K562 (cell line): ENCODE measurements around the gene KCNB1. TPM values are rescaled to one million over a fixed set of nuclear protein-coding genes. Genes with fewer than 3 reads are reported as not detected.

Experiments used
- ATAC-seq: fragments of 200-7000 bp; cut with Tn5 transposase; 3 replicates; pipeline ENCODE4 v1.9.1; 2020; ENCODE audit warnings: moderate library complexity
- BruUV-seq: library from RNA; stranded (reverse); fragments of 400-500 nt; replicated peaks from 2 replicates; lab custom pipeline; 2021; lab: Mats Ljungman, UMichigan
- CTCF ChIA-PET: fragments of 300-600 bp; formaldehyde crosslinking; extraction: SDS; loops from one replicate; lab custom pipeline; 2021; ENCODE audit warnings: low intra/inter-chr PET ratio; lab: Yijun Ruan, JAX
- POLR2A ChIA-PET: fragments of 300-600, 350-650 bp; sonication (Branson Sonifier 250); formaldehyde crosslinking; extraction: SDS; loops from one replicate; lab custom pipeline; 2021; ENCODE audit warnings: antibody characterized with exemption, inconsistent platforms; lab: Yijun Ruan, JAX
- DNase-seq, 4 experiments: peaks; one replicate each; pipeline versions ENCODE4 v3.0.0 to v3.0.0-alpha.2; 2011 to 2018; ENCODE audit warnings: low spot score in 3 of 4, mixed read lengths in 3 of 4; ENCODE audit errors: extremely low read depth in 1 of 4
- FAIRE-seq: peaks from 2 replicates; lab custom pipeline; 2011; peaks lifted over from hg19 to GRCh38; lab: Jason Lieb, UNC
- H2AFZ ChIP-seq: 2 replicates; pipeline ENCODE4 v1.6.0; 2011; ENCODE audit warnings: low read depth, low read length, control low read depth, inconsistent platforms
- H3K27ac ChIP-seq: fragments of 200-600 bp; 3 replicates; pipeline ENCODE4 v1.8.0; 2011; ENCODE audit warnings: low read depth, mild to moderate bottlenecking, control low read depth, inconsistent platforms, low read length, moderate library complexity, mixed read lengths; ENCODE audit errors: extremely low read depth
- H3K27me3 ChIP-seq, 2 experiments: fragments of 300-600 bp in 1 of 2; 2 replicates in 1 of 2; 3 replicates in 1 of 2; pipeline versions ENCODE4 v1.6.0 to v1.8.0; 2011; ENCODE audit warnings: inconsistent platforms in 2 of 2, low read length in 2 of 2, mild to moderate bottlenecking in 1 of 2, mixed read lengths in 1 of 2, moderate library complexity in 1 of 2; ENCODE audit not compliant: control insufficient read depth in 2 of 2, insufficient read depth in 2 of 2
- H3K36me3 ChIP-seq: fragments of 300-600 bp; 3 replicates; pipeline ENCODE4 v1.8.0; 2011; ENCODE audit warnings: mild to moderate bottlenecking, low read length, inconsistent platforms; ENCODE audit not compliant: control insufficient read depth, insufficient read depth
- H3K4me1 ChIP-seq, 2 experiments: fragments of 200-600 bp in 1 of 2; replicated peaks in 1 of 2; 2 replicates in 1 of 2; 3 replicates in 1 of 2; pipeline versions ENCODE4 v1.5.1 to v1.8.0; 2011; ENCODE audit warnings: inconsistent platforms in 2 of 2, low read length in 2 of 2, mild to moderate bottlenecking in 1 of 2, mixed read lengths in 1 of 2, moderate library complexity in 1 of 2; ENCODE audit not compliant: control insufficient read depth in 2 of 2, insufficient read depth in 2 of 2
- H3K4me2 ChIP-seq: 2 replicates; pipeline ENCODE4 v1.6.1; 2011; ENCODE audit warnings: low read length, control low read depth, inconsistent platforms, mixed read lengths; ENCODE audit not compliant: insufficient read depth
- H3K4me3 ChIP-seq: fragments of 200-600 bp; sonication (generic), shearing (Covaris generic); 2 replicates; pipeline ENCODE4 v1.5.1; 2016; ENCODE audit warnings: control low read depth, inconsistent platforms
- H3K79me2 ChIP-seq: fragments of 200-600 bp; 3 replicates; pipeline ENCODE4 v1.8.0; 2011; ENCODE audit warnings: low read length, inconsistent platforms; ENCODE audit not compliant: control insufficient read depth, insufficient read depth
- H3K9ac ChIP-seq, 2 experiments: 2 replicates each; pipeline versions ENCODE4 v1.6.0 to v1.6.1; 2011; ENCODE audit warnings: low read depth in 2 of 2, low read length in 2 of 2, control low read depth in 1 of 2, inconsistent platforms in 1 of 2, mild to moderate bottlenecking in 1 of 2, mixed read lengths in 1 of 2; ENCODE audit not compliant: insufficient read depth in 1 of 2
- H3K9me1 ChIP-seq: one replicate; pipeline ENCODE4 v1.6.0; 2011; ENCODE audit warnings: inconsistent platforms, mild to moderate bottlenecking, low read length, moderate library complexity; ENCODE audit not compliant: control insufficient read depth, insufficient read depth
- H3K9me3 ChIP-seq: replicated peaks from 2 replicates; pipeline ENCODE4 v1.5.1; 2011; ENCODE audit warnings: low read depth, low read length, inconsistent platforms; ENCODE audit not compliant: control insufficient read depth, insufficient read depth
- H4K20me1 ChIP-seq: replicated peaks from 2 replicates; pipeline ENCODE4 v1.6.1; 2011; ENCODE audit warnings: low read length, inconsistent platforms, mixed read lengths; ENCODE audit not compliant: control insufficient read depth, insufficient read depth
- CAMTA2 ChIP-seq: fragments of 250-450 bp; sonication (Bioruptor Pico); conservative IDR thresholded peaks from 2 replicates; pipeline ENCODE4 v1.5.1; 2022
- KDM5B ChIP-seq: fragments of 200-600 bp; sonication (generic); IDR thresholded peaks from 2 replicates; pipeline ENCODE4 v1.6.1; 2012; ENCODE audit warnings: low read depth, mild to moderate bottlenecking, moderate library complexity, low read length, control low read depth, inconsistent platforms; ENCODE audit not compliant: insufficient replicate concordance
- MTA2 ChIP-seq: fragments of 450-650 bp; IDR thresholded peaks from 2 replicates; pipeline ENCODE4 v1.6.1; 2016; ENCODE audit warnings: low read depth
- NCOA2 ChIP-seq, 2 experiments: fragments of 450-650 bp; IDR thresholded peaks; 2 replicates each; pipeline ENCODE4 v1.6.1; 2018; ENCODE audit warnings: mild to moderate bottlenecking in 2 of 2, moderate library complexity in 1 of 2; ENCODE audit not compliant: partially characterized antibody in 2 of 2
- NEUROD1 ChIP-seq: fragments of 150-350 bp; IDR thresholded peaks from 2 replicates; pipeline ENCODE4 v1.6.1; 2014; ENCODE audit warnings: borderline replicate concordance, low read length, low read depth; ENCODE audit not compliant: partially characterized antibody
- RBM14 ChIP-seq: fragments of 200-400 bp; formaldehyde crosslinking; IDR thresholded peaks from 2 replicates; pipeline ENCODE4 v1.6.1; 2018; ENCODE audit warnings: low read depth, mild to moderate bottlenecking, low read length, moderate library complexity, borderline replicate concordance; ENCODE audit not compliant: insufficient read depth
- TBP ChIP-seq: optimal IDR thresholded peaks from 2 replicates; pipeline ENCODE3; 2011; ENCODE audit warnings: low read depth, low read length, improper control_type of control experiment
- ZC3H8 ChIP-seq: fragments of 450-650 bp; IDR thresholded peaks from 2 replicates; pipeline ENCODE4 v1.6.1; 2017
- ZNF436 ChIP-seq: fragments of 250-450, 450-650 bp; sonication (Bioruptor Pico); formaldehyde crosslinking; IDR thresholded peaks from 2 replicates; pipeline ENCODE4 v1.7.0; 2020; ENCODE audit warnings: mild to moderate bottlenecking
- ZNF507 ChIP-seq: conservative IDR thresholded peaks from 2 replicates; pipeline ENCODE4 v1.6.1; 2017; ENCODE audit warnings: missing genetic modification characterization, missing compliant biosample characterization
- ZSCAN29 ChIP-seq: fragments of 450-650 bp; IDR thresholded peaks from 2 replicates; pipeline ENCODE4 v1.6.1; 2017
- WGBS: fragments of 100-300 bp; shearing (Covaris generic); methylation state at CpG from one replicate; pipeline ENCODE4 v1.1.6; 2016; ENCODE audit warnings: low coverage, mixed read lengths; ENCODE audit not compliant: insufficient coverage; ENCODE audit errors: missing lambda C conversion rate; 5-methylcytosine and 5-hydroxymethylcytosine counted together
- in situ Hi-C: fragments of 300-500 bp; cut with MboI; formaldehyde crosslinking; loops from 4 replicates; pipeline ENCODE4 v1.15.0; 2018; ENCODE audit warnings: inconsistent platforms, mixed read lengths
- intact Hi-C: fragments of 100-400 bp; cut with micrococcal nuclease; formaldehyde crosslinking; loops from 2 replicates; pipeline ENCODE4 v1.14.2; 2022
- polyA plus RNA-seq, 8 experiments: library from polyadenylated mRNA; depleted of rRNA in 4 of 8; stranded (reverse) in 5 of 8; unstranded in 3 of 8; fragments of >200 nt; fragmentation: Nextera tagmentation in 2 of 8; fragmentation: Illumina TruSeq in 1 of 8; extraction: Ambion mirVana in 2 of 8; extraction: Trizol in 1 of 8; gene quantifications; 2 replicates each; pipeline versions ENCODE4 v1.2.1 to v1.2.3, GENCODE V29; 2011 to 2014; ENCODE audit warnings: inconsistent platforms in 1 of 8, missing spikeins in 1 of 8
- total RNA-seq, 7 experiments: library from RNA; depleted of rRNA in 6 of 7; stranded (reverse); fragments of >200 nt in 6 of 7; fragmentation: Illumina TruSeq in 2 of 7; extraction: Trizol in 2 of 7; gene quantifications; 2 replicates each; pipeline versions ENCODE4 v1.2.1 to v1.2.3, GENCODE V29; 2011 to 2021; ENCODE audit warnings: low replicate concordance in 1 of 7
- TF ChIP-seq, protein P1 (sequence below): fragments of 450-650 bp; IDR thresholded peaks from 2 replicates; pipeline ENCODE4 v1.6.1; 2017; ENCODE audit warnings: antibody characterized with exemption, mild to moderate bottlenecking
- TF ChIP-seq, protein P2 (sequence below): fragments of 450-650 bp; IDR thresholded peaks from 2 replicates; pipeline ENCODE4 v1.6.1; 2016; ENCODE audit warnings: mild to moderate bottlenecking
- TF ChIP-seq, protein P3 (sequence below): fragments of 250-450 bp; sonication (Bioruptor Pico); IDR thresholded peaks from 2 replicates; pipeline ENCODE4 v1.8.0; 2021; ENCODE audit warnings: moderate library complexity, mild to moderate bottlenecking, inconsistent platforms

KCNB1 gene
- total and polyA plus RNA-seq, 9 of the 15 experiments (the other 6 are each of a cell fraction or from before 2014, with no cell fraction given), result 0.01 to 0.06 TPM; not detected in 7

DNA sequence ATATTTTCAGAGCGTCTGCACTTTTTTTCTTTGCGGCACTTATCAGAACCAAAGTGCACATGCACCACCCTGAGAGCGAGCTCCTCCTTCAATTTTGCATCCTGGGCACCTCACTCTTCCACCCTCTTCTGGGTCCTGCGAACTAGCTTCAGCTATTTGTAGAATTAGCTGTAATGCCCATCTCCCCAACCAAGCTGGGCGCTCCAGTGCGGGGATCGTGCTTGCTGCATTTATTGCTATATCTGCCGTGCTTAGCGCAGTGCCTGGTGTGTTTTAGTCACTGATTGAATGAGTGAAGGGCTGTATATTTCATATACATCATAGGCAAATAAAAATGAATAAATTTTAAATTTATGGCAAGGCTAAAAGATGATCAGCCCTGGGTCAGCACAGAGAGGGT lies 75.8 kb downstream of the KCNB1 start (continued):
- TF ChIP-seq KDM5B, result no peak
- TF ChIP-seq, protein P1, sequence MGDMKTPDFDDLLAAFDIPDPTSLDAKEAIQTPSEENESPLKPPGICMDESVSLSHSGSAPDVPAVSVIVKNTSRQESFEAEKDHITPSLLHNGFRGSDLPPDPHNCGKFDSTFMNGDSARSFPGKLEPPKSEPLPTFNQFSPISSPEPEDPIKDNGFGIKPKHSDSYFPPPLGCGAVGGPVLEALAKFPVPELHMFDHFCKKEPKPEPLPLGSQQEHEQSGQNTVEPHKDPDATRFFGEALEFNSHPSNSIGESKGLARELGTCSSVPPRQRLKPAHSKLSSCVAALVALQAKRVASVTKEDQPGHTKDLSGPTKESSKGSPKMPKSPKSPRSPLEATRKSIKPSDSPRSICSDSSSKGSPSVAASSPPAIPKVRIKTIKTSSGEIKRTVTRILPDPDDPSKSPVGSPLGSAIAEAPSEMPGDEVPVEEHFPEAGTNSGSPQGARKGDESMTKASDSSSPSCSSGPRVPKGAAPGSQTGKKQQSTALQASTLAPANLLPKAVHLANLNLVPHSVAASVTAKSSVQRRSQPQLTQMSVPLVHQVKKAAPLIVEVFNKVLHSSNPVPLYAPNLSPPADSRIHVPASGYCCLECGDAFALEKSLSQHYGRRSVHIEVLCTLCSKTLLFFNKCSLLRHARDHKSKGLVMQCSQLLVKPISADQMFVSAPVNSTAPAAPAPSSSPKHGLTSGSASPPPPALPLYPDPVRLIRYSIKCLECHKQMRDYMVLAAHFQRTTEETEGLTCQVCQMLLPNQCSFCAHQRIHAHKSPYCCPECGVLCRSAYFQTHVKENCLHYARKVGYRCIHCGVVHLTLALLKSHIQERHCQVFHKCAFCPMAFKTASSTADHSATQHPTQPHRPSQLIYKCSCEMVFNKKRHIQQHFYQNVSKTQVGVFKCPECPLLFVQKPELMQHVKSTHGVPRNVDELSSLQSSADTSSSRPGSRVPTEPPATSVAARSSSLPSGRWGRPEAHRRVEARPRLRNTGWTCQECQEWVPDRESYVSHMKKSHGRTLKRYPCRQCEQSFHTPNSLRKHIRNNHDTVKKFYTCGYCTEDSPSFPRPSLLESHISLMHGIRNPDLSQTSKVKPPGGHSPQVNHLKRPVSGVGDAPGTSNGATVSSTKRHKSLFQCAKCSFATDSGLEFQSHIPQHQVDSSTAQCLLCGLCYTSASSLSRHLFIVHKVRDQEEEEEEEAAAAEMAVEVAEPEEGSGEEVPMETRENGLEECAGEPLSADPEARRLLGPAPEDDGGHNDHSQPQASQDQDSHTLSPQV, result no peak

DNA sequence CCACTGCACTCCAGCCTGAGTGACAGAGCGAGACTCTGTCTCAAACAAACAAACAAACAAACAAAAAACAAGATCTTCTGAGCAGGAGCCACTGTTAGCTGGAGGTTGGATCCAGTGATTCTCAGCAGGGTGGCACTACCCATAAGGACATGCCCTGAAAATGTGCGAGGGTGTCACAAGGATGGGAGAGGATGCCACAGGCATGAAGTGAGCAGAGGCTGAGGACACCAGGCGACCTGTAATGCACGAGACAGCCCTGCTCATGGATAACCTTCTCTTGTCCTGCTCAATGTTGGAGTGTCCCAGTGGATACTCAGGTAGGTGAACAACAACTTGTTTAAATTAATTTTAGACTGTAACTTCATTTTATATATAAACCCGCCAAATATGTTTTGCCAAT lies 76.8 kb downstream of the KCNB1 start:
- POLR2A ChIA-PET, result interaction anchor here (1.1 to 2.2 kb wide), 2 partner anchors 9 to 18 kb away, joined by 3 to 7 read pairs; no protein-coding TSS in a partner anchor
- no peak overlapping the region for H3K9ac ChIP-seq
- H3K4me3 ChIP-seq, result no peak overlapping the region
- FAIRE-seq, result no peak
- H3K36me3 ChIP-seq, result no peaks in the 10 kb centered on the region
- H4K20me1 ChIP-seq, result no peaks in the 10 kb centered on the region; the same call in none of the 2 replicates
- intact Hi-C loops (no loop called here), in situ Hi-C loops (no loop called here)
- H3K27me3 ChIP-seq, result peaks cover 35 to 63% of the 10 kb centered on the region in 2 experiments
- H3K9me1 ChIP-seq, result no peaks in the 10 kb centered on the region
- H3K9me3 ChIP-seq, result no peaks in the 10 kb centered on the region
- no peak overlapping the region for H2AFZ ChIP-seq
- no peaks in the 10 kb centered on the region for H3K79me2 ChIP-seq
- no TSS peak for BruUV-seq
- no peaks in the 10 kb centered on the region; a peak in 1 of 5 replicates for H3K4me1 ChIP-seq
- ATAC-seq, result no peak
- no peak overlapping the region for H3K27ac ChIP-seq
- no peak overlapping the region for H3K4me2 ChIP-seq
- 0% methylated on average over 5 of the region's 5 CpGs for WGBS
- CTCF ChIA-PET, result no interaction called here
- no peak for DNase-seq
- TF ChIP-seq ZNF507 (tag) (no peak), ZSCAN29 (no peak), MTA2 (no peak), ZC3H8 (no peak), NEUROD1 (no peak), NCOA2 (IDR thresholded peaks at IDR 0.05; ENCODE audit: partially characterized antibody in 2 of 2) (no peak), ZNF436 (CRISPR knock-in tag) (no peak), TBP (no peak), CAMTA2 (no peak), RBM14 (no peak)
- TF ChIP-seq, protein P2, sequence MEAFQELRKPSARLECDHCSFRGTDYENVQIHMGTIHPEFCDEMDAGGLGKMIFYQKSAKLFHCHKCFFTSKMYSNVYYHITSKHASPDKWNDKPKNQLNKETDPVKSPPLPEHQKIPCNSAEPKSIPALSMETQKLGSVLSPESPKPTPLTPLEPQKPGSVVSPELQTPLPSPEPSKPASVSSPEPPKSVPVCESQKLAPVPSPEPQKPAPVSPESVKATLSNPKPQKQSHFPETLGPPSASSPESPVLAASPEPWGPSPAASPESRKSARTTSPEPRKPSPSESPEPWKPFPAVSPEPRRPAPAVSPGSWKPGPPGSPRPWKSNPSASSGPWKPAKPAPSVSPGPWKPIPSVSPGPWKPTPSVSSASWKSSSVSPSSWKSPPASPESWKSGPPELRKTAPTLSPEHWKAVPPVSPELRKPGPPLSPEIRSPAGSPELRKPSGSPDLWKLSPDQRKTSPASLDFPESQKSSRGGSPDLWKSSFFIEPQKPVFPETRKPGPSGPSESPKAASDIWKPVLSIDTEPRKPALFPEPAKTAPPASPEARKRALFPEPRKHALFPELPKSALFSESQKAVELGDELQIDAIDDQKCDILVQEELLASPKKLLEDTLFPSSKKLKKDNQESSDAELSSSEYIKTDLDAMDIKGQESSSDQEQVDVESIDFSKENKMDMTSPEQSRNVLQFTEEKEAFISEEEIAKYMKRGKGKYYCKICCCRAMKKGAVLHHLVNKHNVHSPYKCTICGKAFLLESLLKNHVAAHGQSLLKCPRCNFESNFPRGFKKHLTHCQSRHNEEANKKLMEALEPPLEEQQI, result no peak
- TF ChIP-seq, protein P3, sequence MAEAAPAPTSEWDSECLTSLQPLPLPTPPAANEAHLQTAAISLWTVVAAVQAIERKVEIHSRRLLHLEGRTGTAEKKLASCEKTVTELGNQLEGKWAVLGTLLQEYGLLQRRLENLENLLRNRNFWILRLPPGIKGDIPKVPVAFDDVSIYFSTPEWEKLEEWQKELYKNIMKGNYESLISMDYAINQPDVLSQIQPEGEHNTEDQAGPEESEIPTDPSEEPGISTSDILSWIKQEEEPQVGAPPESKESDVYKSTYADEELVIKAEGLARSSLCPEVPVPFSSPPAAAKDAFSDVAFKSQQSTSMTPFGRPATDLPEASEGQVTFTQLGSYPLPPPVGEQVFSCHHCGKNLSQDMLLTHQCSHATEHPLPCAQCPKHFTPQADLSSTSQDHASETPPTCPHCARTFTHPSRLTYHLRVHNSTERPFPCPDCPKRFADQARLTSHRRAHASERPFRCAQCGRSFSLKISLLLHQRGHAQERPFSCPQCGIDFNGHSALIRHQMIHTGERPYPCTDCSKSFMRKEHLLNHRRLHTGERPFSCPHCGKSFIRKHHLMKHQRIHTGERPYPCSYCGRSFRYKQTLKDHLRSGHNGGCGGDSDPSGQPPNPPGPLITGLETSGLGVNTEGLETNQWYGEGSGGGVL (CRISPR knock-in tag), result no peak
